ENCODE measurements around the gene ENTREP3. TPM values are rescaled to one million over a fixed set of nuclear protein-coding genes. Genes with fewer than 3 reads are reported as not detected.
A peak's percentile ranks its signal among the peaks of the same experiment; 100 is the strongest.

The ENTREP3 gene
- total RNA-seq (10 to 100 TPM; 22.8 to 28.7 TPM), polyA plus RNA-seq (10 to 100 TPM in 1 of 2 donors, 1 to 10 TPM in 1; 6.0 to 25.4 TPM)
- long read RNA-seq, donor 1, partial matches to known transcripts, result 12 of 17 reads
- long read RNA-seq, donor 1, other reads (novel, unspliced or antisense), result 1 of 17 reads
- long read RNA-seq, donor 2, partial matches to known transcripts, result 7 of 10 reads
- long read RNA-seq, donor 2, other reads (novel, unspliced or antisense), result 1 of 10 reads

- no peaks in the 10 kb centered on the region for H3K9me3 ChIP-seq (ENCODE audit: control insufficient read depth, low read length)
- intact Hi-C loops (cut with DNase I), result loop anchor here in 1 of 2 donors (10.0 kb wide), 1 partner anchor 389 kb away; no protein-coding TSS in a partner anchor
- ATAC-seq (ENCODE audit: low FRiP score), result peak; percentile 94
- peak within 1 kb of the TSS; percentile 57 to 63 for H3K4me3 ChIP-seq (ENCODE audit: low read length in 2 of 2)
- H3K27me3 ChIP-seq (ENCODE audit: control insufficient read depth in 1 of 2, insufficient read depth in 2 of 2, low read length in 1 of 2), result no peaks in the 10 kb centered on the region
- WGBS, 2 donors, result 0% methylated on average over 39 to 54 of the region's 54 CpGs
- H3K27ac ChIP-seq (ENCODE audit: low read depth in 1 of 2, low read length in 2 of 2), result peak within 1 kb of the TSS; percentile 32 to 97
- H3K36me3 ChIP-seq (ENCODE audit: control insufficient read depth in 1 of 2, insufficient read depth in 2 of 2, low read length in 1 of 2), result peaks cover 0 to 2% of the 10 kb centered on the region in 2 donors
- DNase-seq, result peak; percentile 95 to 97
- H3K4me1 ChIP-seq (ENCODE audit: control insufficient read depth in 1 of 2, insufficient read depth in 2 of 2, low read length in 2 of 2), result no peaks in the 10 kb centered on the region
Measured at GRCh38 chr1:155255243-155256007, at the start of gene ENTREP3. TSS of gene ENTREP3 (minus strand) at chr1:155255483. CDS start at chr1:155254877, 606 bp downstream.

DNA sequence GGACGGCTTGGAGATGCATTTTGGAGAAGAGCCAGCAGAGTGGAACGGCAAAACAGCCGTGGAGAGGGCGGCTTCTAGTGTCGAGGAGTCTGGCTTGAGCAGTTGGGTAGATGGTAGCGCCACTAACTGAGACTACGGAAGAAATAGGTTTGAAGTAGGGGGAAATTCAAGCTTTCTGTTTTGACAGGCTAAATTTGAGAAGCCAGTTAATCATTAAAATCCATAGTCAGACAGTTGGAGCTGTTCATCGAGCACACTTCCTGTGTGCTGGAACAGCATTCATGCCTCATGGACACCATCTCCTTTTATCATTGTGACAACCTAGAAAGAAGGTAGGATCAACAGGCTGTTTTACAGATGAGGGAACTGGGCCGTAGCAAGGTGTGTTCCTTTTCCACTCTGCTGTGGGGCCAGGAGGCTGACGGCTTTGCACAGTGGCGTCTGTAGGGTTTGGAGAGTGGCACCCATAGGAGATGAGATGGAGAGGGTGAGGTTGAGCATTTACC is 49.3 kb upstream of the ENTREP3 start:
- Histone ChIP-seq H3K36me3 (ENCODE audit: control insufficient read depth in 1 of 2, insufficient read depth in 2 of 2, low read length in 1 of 2) (no peaks in the 10 kb centered on the region), H3K27me3 (ENCODE audit: control insufficient read depth in 1 of 2, insufficient read depth in 2 of 2, low read length in 1 of 2) (no peaks in the 10 kb centered on the region), H3K4me3 (ENCODE audit: low read length in 2 of 2) (no peak overlapping the region), H3K4me1 (ENCODE audit: control insufficient read depth in 1 of 2, insufficient read depth in 2 of 2, low read length in 2 of 2) (no peaks in the 10 kb centered on the region), H3K9me3 (ENCODE audit: control insufficient read depth, low read length) (no peaks in the 10 kb centered on the region), H3K27ac (ENCODE audit: low read depth in 1 of 2, low read length in 2 of 2) (no peak overlapping the region)
- ATAC-seq (ENCODE audit: low FRiP score), result no peak
- intact Hi-C loops (cut with DNase I), result loop anchor here in 1 of 2 donors (5.0 kb wide), 2 partner anchors 32 to 112 kb away; partner anchors contain the start of gene CLK2
- 78 to 80% methylated on average over 11 of the region's 11 CpGs for WGBS, 2 donors
- no peak for DNase-seq

GRCh38 chr1:155301342-155301841 is 46.1 kb upstream of the ENTREP3 start, which contains the start of gene PKLR:
TSS of gene PKLR (minus strand) at chr1:155301438. CDS start at chr1:155301395, 43 bp downstream.
- no peaks in the 10 kb centered on the region for H3K9me3 ChIP-seq (ENCODE audit: control insufficient read depth, low read length)
- no peaks in the 10 kb centered on the region for H3K36me3 ChIP-seq (ENCODE audit: control insufficient read depth in 1 of 2, insufficient read depth in 2 of 2, low read length in 1 of 2)
- WGBS, 2 donors, result 83 to 87% methylated on average over 5 of the region's 5 CpGs
- no peaks in the 10 kb centered on the region for H3K4me1 ChIP-seq (ENCODE audit: control insufficient read depth in 1 of 2, insufficient read depth in 2 of 2, low read length in 2 of 2)
- H3K27ac ChIP-seq (ENCODE audit: low read depth in 1 of 2, low read length in 2 of 2), result no peak within 1 kb of the TSS
- intact Hi-C loops (cut with DNase I), result no loop called here
- H3K27me3 ChIP-seq (ENCODE audit: control insufficient read depth in 1 of 2, insufficient read depth in 2 of 2, low read length in 1 of 2), result no peaks in the 10 kb centered on the region
- DNase-seq (no peak), ATAC-seq (ENCODE audit: low FRiP score) (no peak)
- no peak within 1 kb of the TSS for H3K4me3 ChIP-seq (ENCODE audit: low read length in 2 of 2)

GRCh38 chr1:155300553-155301329 is 45.5 kb upstream of the ENTREP3 start:
- H3K36me3 ChIP-seq (ENCODE audit: control insufficient read depth in 1 of 2, insufficient read depth in 2 of 2, low read length in 1 of 2), result no peaks in the 10 kb centered on the region
- H3K27ac ChIP-seq (ENCODE audit: low read depth in 1 of 2, low read length in 2 of 2), result no peak overlapping the region
- H3K9me3 ChIP-seq (ENCODE audit: control insufficient read depth, low read length), result no peaks in the 10 kb centered on the region
- 84 to 86% methylated on average over 9 of the region's 9 CpGs for WGBS, 2 donors
- DNase-seq (no peak), ATAC-seq (ENCODE audit: low FRiP score) (no peak)
- no peak overlapping the region for H3K4me3 ChIP-seq (ENCODE audit: low read length in 2 of 2)
- H3K4me1 ChIP-seq (ENCODE audit: control insufficient read depth in 1 of 2, insufficient read depth in 2 of 2, low read length in 2 of 2), result no peaks in the 10 kb centered on the region
- no peaks in the 10 kb centered on the region for H3K27me3 ChIP-seq (ENCODE audit: control insufficient read depth in 1 of 2, insufficient read depth in 2 of 2, low read length in 1 of 2)
- intact Hi-C loops (cut with DNase I), result no loop called here

DNA sequence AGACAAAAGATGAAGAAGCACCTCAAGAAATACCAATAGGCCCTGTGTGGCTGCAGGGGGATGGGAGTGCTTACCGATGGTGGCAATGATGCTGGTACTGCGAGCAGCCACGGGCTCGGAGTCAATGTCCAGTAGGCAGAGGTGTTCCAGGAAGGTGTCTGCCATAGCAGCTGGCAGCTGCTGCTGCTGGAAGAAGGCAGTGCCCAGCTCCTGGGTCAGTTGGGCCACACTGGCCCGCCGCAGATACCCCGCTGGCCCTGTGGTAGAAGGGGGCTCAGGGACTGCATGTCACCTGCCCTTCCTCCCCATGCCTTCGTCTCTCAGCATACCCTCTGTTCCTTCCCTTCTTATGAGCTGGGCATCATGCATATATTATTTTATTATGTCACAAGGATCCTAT is 44.7 kb upstream of the ENTREP3 start:
- DNase-seq, result no peak
- ATAC-seq (ENCODE audit: low FRiP score), result no peak
- intact Hi-C loops (cut with DNase I), result no loop called here
- Histone ChIP-seq H3K9me3 (ENCODE audit: control insufficient read depth, low read length) (no peaks in the 10 kb centered on the region), H3K27me3 (ENCODE audit: control insufficient read depth in 1 of 2, insufficient read depth in 2 of 2, low read length in 1 of 2) (no peaks in the 10 kb centered on the region), H3K27ac (ENCODE audit: low read depth in 1 of 2, low read length in 2 of 2) (no peak overlapping the region), H3K4me1 (ENCODE audit: control insufficient read depth in 1 of 2, insufficient read depth in 2 of 2, low read length in 2 of 2) (no peaks in the 10 kb centered on the region), H3K36me3 (ENCODE audit: control insufficient read depth in 1 of 2, insufficient read depth in 2 of 2, low read length in 1 of 2) (no peaks in the 10 kb centered on the region), H3K4me3 (ENCODE audit: low read length in 2 of 2) (no peak overlapping the region)
- 92 to 94% methylated on average over 8 of the region's 8 CpGs for WGBS, 2 donors

DNA sequence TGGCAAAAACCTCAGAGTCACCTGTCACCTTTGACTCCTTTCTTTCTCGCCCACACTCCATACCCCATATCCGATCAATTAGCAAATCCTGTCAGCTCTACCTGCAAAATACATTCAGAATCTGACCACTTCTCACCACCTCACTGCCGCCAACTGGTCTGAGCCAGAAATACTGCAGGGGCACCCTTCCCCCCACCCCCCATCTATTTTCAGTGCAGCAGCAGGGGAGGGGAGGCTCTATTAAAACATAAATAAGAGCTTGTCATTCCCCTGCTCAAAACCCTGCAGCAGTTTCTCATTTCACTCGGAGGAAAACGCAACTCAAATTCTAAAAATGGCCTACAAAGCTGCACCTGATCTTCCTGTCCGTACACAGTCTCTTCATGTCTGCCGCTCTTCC is 42.1 kb upstream of the ENTREP3 start:
- intact Hi-C loops (cut with DNase I), result no loop called here
- DNase-seq, result no peak
- Histone ChIP-seq H3K36me3 (ENCODE audit: control insufficient read depth in 1 of 2, insufficient read depth in 2 of 2, low read length in 1 of 2) (no peaks in the 10 kb centered on the region), H3K27ac (ENCODE audit: low read depth in 1 of 2, low read length in 2 of 2) (no peak overlapping the region), H3K4me3 (ENCODE audit: low read length in 2 of 2) (no peak overlapping the region), H3K4me1 (ENCODE audit: control insufficient read depth in 1 of 2, insufficient read depth in 2 of 2, low read length in 2 of 2) (no peaks in the 10 kb centered on the region), H3K27me3 (ENCODE audit: control insufficient read depth in 1 of 2, insufficient read depth in 2 of 2, low read length in 1 of 2) (no peaks in the 10 kb centered on the region), H3K9me3 (ENCODE audit: control insufficient read depth, low read length) (no peaks in the 10 kb centered on the region)
- WGBS, 2 donors, result 63% methylated on average over 7 of the region's 7 CpGs
- no peak for ATAC-seq (ENCODE audit: low FRiP score)

- Histone ChIP-seq H3K27me3 (ENCODE audit: control insufficient read depth in 1 of 2, insufficient read depth in 2 of 2, low read length in 1 of 2) (no peaks in the 10 kb centered on the region), H3K36me3 (ENCODE audit: control insufficient read depth in 1 of 2, insufficient read depth in 2 of 2, low read length in 1 of 2) (no peaks in the 10 kb centered on the region), H3K4me3 (ENCODE audit: low read length in 2 of 2) (no peak overlapping the region), H3K4me1 (ENCODE audit: control insufficient read depth in 1 of 2, insufficient read depth in 2 of 2, low read length in 2 of 2) (no peaks in the 10 kb centered on the region), H3K9me3 (ENCODE audit: control insufficient read depth, low read length) (no peaks in the 10 kb centered on the region), H3K27ac (ENCODE audit: low read depth in 1 of 2, low read length in 2 of 2) (no peak overlapping the region)
- intact Hi-C loops (cut with DNase I), result no loop called here
- no peak for ATAC-seq (ENCODE audit: low FRiP score)
- WGBS, 2 donors, result 83 to 90% methylated on average over 3 of the region's 3 CpGs
- no peak for DNase-seq
Measured at GRCh38 chr1:155296661-155297060, 41.4 kb upstream of the ENTREP3 start.

- Histone ChIP-seq H3K36me3 (ENCODE audit: control insufficient read depth in 1 of 2, insufficient read depth in 2 of 2, low read length in 1 of 2) (no peaks in the 10 kb centered on the region), H3K27me3 (ENCODE audit: control insufficient read depth in 1 of 2, insufficient read depth in 2 of 2, low read length in 1 of 2) (no peaks in the 10 kb centered on the region), H3K4me1 (ENCODE audit: control insufficient read depth in 1 of 2, insufficient read depth in 2 of 2, low read length in 2 of 2) (no peaks in the 10 kb centered on the region), H3K4me3 (ENCODE audit: low read length in 2 of 2) (no peak overlapping the region), H3K27ac (ENCODE audit: low read depth in 1 of 2, low read length in 2 of 2) (no peak overlapping the region), H3K9me3 (ENCODE audit: control insufficient read depth, low read length) (no peaks in the 10 kb centered on the region)
- intact Hi-C loops (cut with DNase I), result no loop called here
- WGBS, 2 donors, result 88 to 89% methylated on average over 7 of the region's 7 CpGs
- ATAC-seq (ENCODE audit: low FRiP score), result peak; percentile 54
- no peak for DNase-seq
Measured at GRCh38 chr1:155295942-155296267, 40.6 kb upstream of the ENTREP3 start.
